ENCODE measurements around the gene NBAS. TPM values are rescaled to one million over a fixed set of nuclear protein-coding genes. Genes with fewer than 3 reads are reported as not detected.
A peak's percentile ranks its signal among the peaks of the same experiment; 100 is the strongest.

Gene NBAS
- total and polyA plus RNA-seq, 12 donors = 26.4 to 79.1 (median 56.3) TPM

DNA sequence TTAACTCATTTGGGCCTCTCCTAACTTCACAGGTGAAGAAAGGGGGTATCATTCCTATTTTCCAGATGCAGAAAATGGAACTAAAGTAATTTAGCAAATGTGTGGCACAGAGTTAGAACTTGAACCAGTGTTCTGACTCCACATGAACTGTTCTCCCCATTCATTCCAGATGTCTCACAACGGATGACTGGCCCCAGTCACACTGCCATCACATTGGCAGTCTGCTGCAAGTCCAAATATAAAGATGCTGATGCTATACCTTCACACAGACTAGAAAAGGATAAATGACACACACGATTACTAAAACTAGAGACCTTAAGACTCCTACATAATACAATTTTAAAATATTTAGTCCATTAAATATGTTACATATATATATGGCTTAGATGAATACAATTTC lies 195.7 kb downstream of the NBAS start:
- 66 to 69% methylated on average over 2 of the region's 2 CpGs for WGBS, 2 donors
- peak in 1 of 8 donors; percentile 46 for ATAC-seq

DNA sequence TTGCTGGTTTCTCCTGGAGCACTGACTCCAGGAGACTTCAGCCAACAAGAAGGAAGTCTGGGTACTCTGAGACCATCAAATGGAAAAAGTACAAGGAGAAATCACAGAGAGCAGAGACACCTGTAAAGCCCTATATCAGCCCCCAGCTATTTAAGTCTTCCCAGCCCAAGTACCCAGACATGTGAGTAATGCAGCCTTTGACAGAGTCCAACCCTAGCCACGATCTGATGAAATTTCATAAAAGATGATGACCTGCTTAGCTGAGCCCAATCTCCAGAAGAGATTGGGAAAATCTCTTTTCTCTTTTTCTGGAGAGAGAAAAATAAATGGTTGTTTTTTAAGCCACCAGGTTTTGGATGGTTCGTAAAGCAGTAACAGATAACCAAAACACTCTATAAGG lies 196.6 kb downstream of the NBAS start:
- TF ChIP-seq, protein P1, sequence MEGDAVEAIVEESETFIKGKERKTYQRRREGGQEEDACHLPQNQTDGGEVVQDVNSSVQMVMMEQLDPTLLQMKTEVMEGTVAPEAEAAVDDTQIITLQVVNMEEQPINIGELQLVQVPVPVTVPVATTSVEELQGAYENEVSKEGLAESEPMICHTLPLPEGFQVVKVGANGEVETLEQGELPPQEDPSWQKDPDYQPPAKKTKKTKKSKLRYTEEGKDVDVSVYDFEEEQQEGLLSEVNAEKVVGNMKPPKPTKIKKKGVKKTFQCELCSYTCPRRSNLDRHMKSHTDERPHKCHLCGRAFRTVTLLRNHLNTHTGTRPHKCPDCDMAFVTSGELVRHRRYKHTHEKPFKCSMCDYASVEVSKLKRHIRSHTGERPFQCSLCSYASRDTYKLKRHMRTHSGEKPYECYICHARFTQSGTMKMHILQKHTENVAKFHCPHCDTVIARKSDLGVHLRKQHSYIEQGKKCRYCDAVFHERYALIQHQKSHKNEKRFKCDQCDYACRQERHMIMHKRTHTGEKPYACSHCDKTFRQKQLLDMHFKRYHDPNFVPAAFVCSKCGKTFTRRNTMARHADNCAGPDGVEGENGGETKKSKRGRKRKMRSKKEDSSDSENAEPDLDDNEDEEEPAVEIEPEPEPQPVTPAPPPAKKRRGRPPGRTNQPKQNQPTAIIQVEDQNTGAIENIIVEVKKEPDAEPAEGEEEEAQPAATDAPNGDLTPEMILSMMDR (IDR thresholded peaks at IDR 0.05) = no peak
- H3K4me1 ChIP-seq = no peaks in the 10 kb centered on the region
- intact Hi-C loops (cut with DNase I) = no loop called here
- H3K4me3 ChIP-seq = no peak overlapping the region
- peaks cover 0 to 55% (median 7%) of the 10 kb centered on the region in 9 donors for H3K36me3 ChIP-seq
- DNase-seq (no peak), ATAC-seq (no peak)
- no peak overlapping the region for H3K27ac ChIP-seq
- H3K9me3 ChIP-seq = no peaks in the 10 kb centered on the region
- WGBS, 2 donors = 96 to 98% methylated on average over 2 of the region's 2 CpGs
- H3K27me3 ChIP-seq = no peaks in the 10 kb centered on the region

More for the DNA sequence above, 195.7 kb downstream of the NBAS start:
- H3K27ac ChIP-seq = no peak overlapping the region
- H3K36me3 ChIP-seq = peaks cover 0 to 58% (median 7%) of the 10 kb centered on the region in 9 donors
- H3K4me3 ChIP-seq = no peak overlapping the region
- H3K27me3 ChIP-seq = no peaks in the 10 kb centered on the region
- no peaks in the 10 kb centered on the region for H3K4me1 ChIP-seq
- H3K9me3 ChIP-seq = no peaks in the 10 kb centered on the region
- TF ChIP-seq, protein P1 (IDR thresholded peaks at IDR 0.05) = no peak
- DNase-seq = no peak
- intact Hi-C loops (cut with DNase I) = loop anchor here in 1 of 10 donors (1.0 kb wide), 1 partner anchor 47 kb away; no protein-coding TSS in a partner anchor

DNA sequence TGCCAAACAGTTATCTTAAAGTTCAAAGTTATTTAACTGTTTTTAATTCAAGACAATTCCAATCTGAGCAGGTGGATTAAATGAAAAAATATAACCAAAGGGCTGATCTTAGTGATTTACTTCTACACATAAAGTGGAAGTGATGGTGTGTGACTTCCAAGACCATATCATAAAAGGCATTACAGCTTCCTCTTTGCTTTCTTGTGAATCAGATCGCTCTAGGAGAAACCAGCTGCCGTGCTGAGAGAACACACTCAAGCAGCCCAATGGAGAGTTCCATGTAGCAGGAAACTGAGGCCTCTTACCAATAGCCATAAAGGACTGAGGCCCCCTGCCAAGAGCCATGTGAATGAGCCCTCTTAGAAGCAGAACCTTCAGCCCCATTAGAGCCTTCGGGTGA lies 197.4 kb downstream of the NBAS start:
- TF ChIP-seq, protein P1 (IDR thresholded peaks at IDR 0.05) = no peak
- H3K27ac ChIP-seq = no peak overlapping the region
- no peak for DNase-seq

DNA sequence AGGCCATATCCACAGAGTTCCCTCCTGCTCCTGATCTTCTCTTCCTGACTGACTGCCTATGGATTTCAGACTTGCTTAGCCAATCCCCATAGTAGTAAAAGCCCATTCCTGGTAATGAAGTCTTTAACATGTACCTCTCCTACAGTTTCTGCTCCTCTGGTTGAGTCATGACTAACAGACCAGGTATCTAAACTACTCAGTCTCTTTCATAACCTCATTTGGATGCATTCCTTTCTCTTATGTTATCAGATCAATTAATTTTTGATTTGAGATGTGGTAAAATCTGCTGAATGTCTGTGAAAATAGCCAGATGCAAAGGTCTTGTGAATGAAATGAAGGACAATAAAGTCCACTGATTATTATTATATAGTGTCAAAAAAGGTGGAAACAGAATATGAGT lies 198.0 kb downstream of the NBAS start:
- DNase-seq (no peak), ATAC-seq (no peak)
- H3K36me3 ChIP-seq = peaks cover 0 to 55% (median 7%) of the 10 kb centered on the region in 9 donors
- H3K27ac ChIP-seq = no peak overlapping the region
- no peak overlapping the region for H3K4me3 ChIP-seq
- no peaks in the 10 kb centered on the region for H3K27me3 ChIP-seq
- intact Hi-C loops (cut with DNase I) = no loop called here
- TF ChIP-seq, protein P1 (IDR thresholded peaks at IDR 0.05) = no peak
- no peaks in the 10 kb centered on the region for H3K9me3 ChIP-seq
- no peaks in the 10 kb centered on the region for H3K4me1 ChIP-seq

More for the DNA sequence above, 197.4 kb downstream of the NBAS start:
- no peak overlapping the region for H3K4me3 ChIP-seq
- ATAC-seq = no peak
- WGBS, 2 donors = 90 to 95% methylated on average over 3 of the region's 3 CpGs
- peaks cover 0 to 55% (median 7%) of the 10 kb centered on the region in 9 donors for H3K36me3 ChIP-seq
- intact Hi-C loops (cut with DNase I) = no loop called here
- H3K27me3 ChIP-seq = no peaks in the 10 kb centered on the region
- H3K9me3 ChIP-seq = no peaks in the 10 kb centered on the region
- H3K4me1 ChIP-seq = no peaks in the 10 kb centered on the region

Data from heart right ventricle (tissue), 16 donors.